ENCODE measurements around the gene ARRB1.

ARRB1 gene

DNA sequence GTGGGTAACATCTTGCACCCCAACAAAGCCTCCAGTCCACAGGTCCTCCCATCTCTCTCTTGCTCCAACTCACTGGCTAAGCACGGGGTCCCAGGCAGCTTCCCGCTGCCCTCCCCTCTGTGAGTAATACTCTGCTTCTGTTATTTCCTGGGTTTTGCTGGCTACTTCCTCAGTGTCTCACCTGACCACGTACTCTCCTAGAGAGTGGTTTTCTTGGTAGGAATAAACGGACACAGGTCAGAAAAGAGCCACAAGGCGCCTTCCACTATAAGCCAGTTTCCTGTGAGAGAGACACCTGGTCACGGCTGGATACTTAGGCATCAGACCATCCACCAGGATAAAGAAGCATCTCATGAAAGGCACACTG lies 36.0 kb downstream of the ARRB1 start:
- H3K4me3 ChIP-seq (ENCODE audit: low read depth, low read length) = no peak overlapping the region
- TF ChIP-seq, protein P1, sequence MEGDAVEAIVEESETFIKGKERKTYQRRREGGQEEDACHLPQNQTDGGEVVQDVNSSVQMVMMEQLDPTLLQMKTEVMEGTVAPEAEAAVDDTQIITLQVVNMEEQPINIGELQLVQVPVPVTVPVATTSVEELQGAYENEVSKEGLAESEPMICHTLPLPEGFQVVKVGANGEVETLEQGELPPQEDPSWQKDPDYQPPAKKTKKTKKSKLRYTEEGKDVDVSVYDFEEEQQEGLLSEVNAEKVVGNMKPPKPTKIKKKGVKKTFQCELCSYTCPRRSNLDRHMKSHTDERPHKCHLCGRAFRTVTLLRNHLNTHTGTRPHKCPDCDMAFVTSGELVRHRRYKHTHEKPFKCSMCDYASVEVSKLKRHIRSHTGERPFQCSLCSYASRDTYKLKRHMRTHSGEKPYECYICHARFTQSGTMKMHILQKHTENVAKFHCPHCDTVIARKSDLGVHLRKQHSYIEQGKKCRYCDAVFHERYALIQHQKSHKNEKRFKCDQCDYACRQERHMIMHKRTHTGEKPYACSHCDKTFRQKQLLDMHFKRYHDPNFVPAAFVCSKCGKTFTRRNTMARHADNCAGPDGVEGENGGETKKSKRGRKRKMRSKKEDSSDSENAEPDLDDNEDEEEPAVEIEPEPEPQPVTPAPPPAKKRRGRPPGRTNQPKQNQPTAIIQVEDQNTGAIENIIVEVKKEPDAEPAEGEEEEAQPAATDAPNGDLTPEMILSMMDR (IDR thresholded peaks at IDR 0.05; ENCODE audit: low read depth, low read length) = no peak

- TF ChIP-seq, protein P1 (IDR thresholded peaks at IDR 0.05; ENCODE audit: low read depth, low read length) = no peak
- H3K4me3 ChIP-seq (ENCODE audit: low read depth, low read length) = no peak overlapping the region
These were observed 36.6 kb downstream of the ARRB1 start for GRCh38 chr11:75314771-75315438.

DNA sequence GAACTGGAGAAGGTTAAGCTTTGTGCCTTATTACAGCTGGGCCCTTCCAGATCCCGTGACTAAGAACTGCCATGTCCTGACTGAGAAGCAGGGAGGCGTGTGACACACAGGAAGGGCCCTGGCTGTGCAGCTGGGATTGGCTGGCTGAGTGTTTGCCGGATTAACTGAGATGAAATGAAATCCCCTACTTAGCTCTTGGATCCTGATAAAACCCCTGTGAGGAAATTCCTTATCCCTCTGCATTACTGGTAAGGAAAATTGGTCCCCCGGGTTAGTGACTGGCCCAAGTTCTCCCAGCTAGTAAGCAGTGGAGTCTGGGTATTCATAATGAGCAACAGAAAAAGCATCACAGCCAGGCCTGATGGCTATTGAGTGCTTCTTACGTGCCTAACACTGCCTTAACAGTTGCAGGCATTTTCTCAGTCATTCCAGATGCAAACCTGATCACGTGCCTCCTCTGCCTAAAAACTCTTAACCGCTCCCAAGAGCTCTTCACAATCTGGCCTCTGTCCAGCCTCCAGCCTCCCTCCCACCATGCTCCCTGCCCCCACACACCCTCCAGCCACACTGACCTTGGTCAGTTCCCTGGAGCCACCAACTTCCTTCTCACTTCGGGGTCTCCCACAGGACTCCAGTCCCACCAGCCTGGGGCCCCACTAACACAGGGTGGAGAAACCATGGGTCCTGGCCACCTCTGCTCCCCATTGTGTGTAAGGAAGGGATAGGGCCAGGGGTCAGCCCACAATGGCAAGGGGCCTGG lies 37.8 kb downstream of the ARRB1 start:
- TF ChIP-seq, protein P1 (IDR thresholded peaks at IDR 0.05; ENCODE audit: low read depth, low read length) = no peak
- no peak overlapping the region for H3K4me3 ChIP-seq (ENCODE audit: low read depth, low read length)

DNA sequence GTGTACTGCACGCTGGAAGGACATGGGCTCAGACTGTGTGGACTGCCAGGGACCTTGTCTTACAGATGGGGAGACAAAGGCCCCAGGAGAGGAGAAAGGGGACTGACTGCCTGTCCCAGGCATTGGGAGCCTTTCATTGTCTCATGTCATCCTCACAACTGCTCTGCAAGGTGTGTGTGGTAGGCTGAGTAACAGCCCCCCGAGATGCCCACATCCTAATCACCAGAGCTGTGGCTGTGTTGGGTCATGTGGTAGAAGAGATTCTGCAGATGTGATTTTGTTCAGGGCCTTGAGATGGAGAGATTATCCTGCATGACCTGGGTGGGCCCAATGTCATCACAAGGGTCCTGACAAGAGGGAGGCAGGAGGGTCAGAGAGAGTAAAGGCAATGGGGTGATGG lies 39.1 kb downstream of the ARRB1 start:
- H3K4me3 ChIP-seq (ENCODE audit: low read depth, low read length) = no peak overlapping the region
- TF ChIP-seq, protein P1 (IDR thresholded peaks at IDR 0.05; ENCODE audit: low read depth, low read length) = no peak

DNA sequence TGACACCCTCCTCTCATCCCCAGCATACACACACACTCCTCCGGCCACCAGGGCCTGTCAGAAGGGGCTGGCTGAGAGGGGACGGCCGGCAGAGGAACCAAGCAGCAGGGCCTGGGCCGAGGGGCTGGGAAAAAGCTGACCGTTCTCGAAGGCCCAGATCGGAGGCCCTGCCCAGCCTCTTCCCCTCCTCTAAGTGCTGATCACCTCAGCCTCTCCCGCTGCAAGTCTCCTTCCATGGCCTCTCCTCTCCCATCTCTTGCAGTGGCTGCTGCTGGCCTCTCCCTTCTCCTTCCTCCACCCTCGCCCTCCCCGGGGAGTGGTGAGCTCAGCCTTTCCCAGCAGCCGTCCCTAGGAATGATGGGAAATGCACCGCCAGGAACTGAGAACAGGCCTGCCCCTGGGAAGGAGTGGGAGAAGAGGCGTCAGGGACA lies 39.6 kb downstream of the ARRB1 start:
- no peak overlapping the region for H3K4me3 ChIP-seq (ENCODE audit: low read depth, low read length)
- TF ChIP-seq, protein P1 (IDR thresholded peaks at IDR 0.05; ENCODE audit: low read depth, low read length) = no peak

GRCh38 chr11:75308986-75309385 lies 42.5 kb downstream of the ARRB1 start:
- TF ChIP-seq, protein P1 (IDR thresholded peaks at IDR 0.05; ENCODE audit: low read depth, low read length) = no peak
- H3K4me3 ChIP-seq (ENCODE audit: low read depth, low read length) = no peak overlapping the region

DNA sequence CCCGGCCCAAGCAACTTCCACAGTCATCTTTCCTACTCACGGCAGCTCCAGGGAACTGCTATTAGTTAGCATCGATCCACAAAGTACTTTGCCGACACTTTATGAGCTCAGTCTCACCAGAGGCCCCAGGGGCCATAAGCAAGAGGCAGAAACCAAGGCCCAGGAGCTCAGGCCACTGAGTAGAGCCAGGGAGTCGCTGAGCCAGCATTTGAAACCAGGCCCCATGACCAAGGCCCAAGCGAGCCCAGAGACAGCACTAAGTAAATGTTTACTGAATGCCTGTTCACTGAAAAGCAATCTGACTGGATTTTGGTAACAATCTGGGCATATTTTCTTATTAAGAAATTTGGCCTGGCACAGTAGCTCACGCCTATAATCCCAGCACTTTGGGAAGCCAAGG lies 43.3 kb downstream of the ARRB1 start:
- H3K4me3 ChIP-seq (ENCODE audit: low read depth, low read length) = no peak overlapping the region
- TF ChIP-seq, protein P1 (IDR thresholded peaks at IDR 0.05; ENCODE audit: low read depth, low read length) = no peak

Measured in WI38 (cell line).